ENCODE results near the gene SLC39A11. TPM values are rescaled to one million over a fixed set of nuclear protein-coding genes. Genes with fewer than 3 reads are reported as not detected.
A peak's percentile ranks its signal among the peaks of the same experiment; 100 is the strongest.
"Not testable (repeated sequence)": the region's sequence is repeated elsewhere in the genome, so short reads cannot be mapped to it uniquely, and the experiment has no call there.

Gene SLC39A11
- total RNA-seq, 1 donor from 2014 or later, result 26.0 TPM

- H3K9me3 Mint-ChIP-seq, result no peaks in the 10 kb centered on the region
Measured at GRCh38 chr17:72943826-72944689, 148.4 kb downstream of the SLC39A11 start.

DNA sequence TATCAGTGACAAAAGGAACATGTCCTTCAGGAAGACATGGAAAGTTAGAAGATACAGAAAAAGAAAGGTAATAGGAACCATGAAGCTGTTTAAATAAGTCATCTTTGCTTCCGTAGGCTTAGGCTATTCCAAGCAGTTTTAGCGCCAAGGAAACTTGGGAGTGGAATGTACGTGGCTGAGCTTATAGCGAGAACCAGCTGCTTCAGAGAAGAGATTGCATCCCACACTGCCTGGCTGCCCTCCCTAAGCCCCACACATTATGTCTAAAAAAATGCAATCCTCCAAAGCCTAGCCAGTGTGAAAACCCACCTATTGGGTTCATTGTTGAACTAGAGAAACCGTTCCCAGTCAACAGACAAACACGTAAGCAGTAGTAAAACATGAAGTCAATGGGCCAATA, 149.9 kb downstream of the SLC39A11 start:
- TF ChIP-seq, protein P1, sequence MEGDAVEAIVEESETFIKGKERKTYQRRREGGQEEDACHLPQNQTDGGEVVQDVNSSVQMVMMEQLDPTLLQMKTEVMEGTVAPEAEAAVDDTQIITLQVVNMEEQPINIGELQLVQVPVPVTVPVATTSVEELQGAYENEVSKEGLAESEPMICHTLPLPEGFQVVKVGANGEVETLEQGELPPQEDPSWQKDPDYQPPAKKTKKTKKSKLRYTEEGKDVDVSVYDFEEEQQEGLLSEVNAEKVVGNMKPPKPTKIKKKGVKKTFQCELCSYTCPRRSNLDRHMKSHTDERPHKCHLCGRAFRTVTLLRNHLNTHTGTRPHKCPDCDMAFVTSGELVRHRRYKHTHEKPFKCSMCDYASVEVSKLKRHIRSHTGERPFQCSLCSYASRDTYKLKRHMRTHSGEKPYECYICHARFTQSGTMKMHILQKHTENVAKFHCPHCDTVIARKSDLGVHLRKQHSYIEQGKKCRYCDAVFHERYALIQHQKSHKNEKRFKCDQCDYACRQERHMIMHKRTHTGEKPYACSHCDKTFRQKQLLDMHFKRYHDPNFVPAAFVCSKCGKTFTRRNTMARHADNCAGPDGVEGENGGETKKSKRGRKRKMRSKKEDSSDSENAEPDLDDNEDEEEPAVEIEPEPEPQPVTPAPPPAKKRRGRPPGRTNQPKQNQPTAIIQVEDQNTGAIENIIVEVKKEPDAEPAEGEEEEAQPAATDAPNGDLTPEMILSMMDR (IDR thresholded peaks at IDR 0.05; ENCODE audit: unreplicated experiment), result no peak
- no peaks in the 10 kb centered on the region for H3K9me3 Mint-ChIP-seq
- no peaks in the 10 kb centered on the region for H3K27me3 Mint-ChIP-seq (ENCODE audit: low read depth)
- no peaks in the 10 kb centered on the region for H3K4me1 Mint-ChIP-seq
- H3K36me3 Mint-ChIP-seq, result no peaks in the 10 kb centered on the region
- no peak for DNase-seq (ENCODE audit: low spot score in 2 of 2, unreplicated experiment in 2 of 2)
- no peak overlapping the region for H3K27ac Mint-ChIP-seq
- H3K4me3 Mint-ChIP-seq, result no peak overlapping the region

More at GRCh38 chr17:72943826-72944689, 148.4 kb downstream of the SLC39A11 start:
- TF ChIP-seq, protein P1 (IDR thresholded peaks at IDR 0.05; ENCODE audit: unreplicated experiment), result no peak
- H3K27me3 Mint-ChIP-seq (ENCODE audit: low read depth), result no peaks in the 10 kb centered on the region
- H3K36me3 Mint-ChIP-seq, result no peaks in the 10 kb centered on the region
- no peak overlapping the region for H3K27ac Mint-ChIP-seq
- H3K4me1 Mint-ChIP-seq, result no peaks in the 10 kb centered on the region
- no peak for DNase-seq (ENCODE audit: low spot score in 2 of 2, unreplicated experiment in 2 of 2)
- no peak overlapping the region for H3K4me3 Mint-ChIP-seq

DNA sequence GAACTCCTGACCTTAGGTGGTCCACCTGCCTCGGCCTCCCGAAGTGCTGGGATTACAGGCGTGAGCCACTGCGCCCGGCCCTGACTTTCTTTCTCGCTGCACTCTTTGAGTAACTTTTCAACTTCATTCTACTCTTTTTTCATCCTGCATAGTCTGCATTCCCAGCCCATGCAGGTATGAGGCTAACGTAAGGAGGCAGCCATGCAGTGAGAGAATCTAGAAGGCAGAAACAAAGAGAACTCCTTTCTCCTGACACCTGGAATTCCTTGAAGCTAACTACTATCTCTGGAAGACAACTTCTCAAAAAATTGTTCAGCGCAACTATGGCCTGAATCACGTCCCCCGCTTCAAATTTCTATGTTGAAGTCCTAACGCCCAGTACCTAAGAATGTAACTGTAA, 152.0 kb downstream of the SLC39A11 start:
- Mint-ChIP-seq H3K27ac (peak overlapping the region; percentile 32), H3K4me1 (no peaks in the 10 kb centered on the region), H3K36me3 (no peaks in the 10 kb centered on the region), H3K27me3 (ENCODE audit: low read depth) (no peaks in the 10 kb centered on the region), H3K9me3 (no peaks in the 10 kb centered on the region), H3K4me3 (no peak overlapping the region)
- TF ChIP-seq, protein P1 (IDR thresholded peaks at IDR 0.05; ENCODE audit: unreplicated experiment), result no peak
- no peak for DNase-seq (ENCODE audit: low spot score in 2 of 2, unreplicated experiment in 2 of 2)

DNA sequence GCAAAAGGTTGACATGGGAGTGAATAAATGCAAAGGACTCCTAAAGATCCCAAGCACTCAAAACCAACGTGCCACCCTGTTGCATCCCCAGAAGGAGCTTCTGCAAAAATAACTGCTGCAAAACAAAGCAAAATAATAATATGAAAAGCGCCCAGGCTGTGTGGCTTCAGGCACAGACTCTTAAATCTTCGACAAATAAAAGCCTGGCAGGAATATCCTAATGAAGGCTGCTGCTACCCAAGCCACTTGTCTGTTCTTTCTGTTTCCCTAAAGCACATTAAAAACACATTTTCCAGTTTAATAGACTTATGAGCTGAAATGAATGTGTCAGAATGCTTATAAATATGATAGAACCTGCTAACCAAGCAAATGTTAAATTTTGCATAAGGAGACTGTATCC, 154.0 kb downstream of the SLC39A11 start:
- TF ChIP-seq, protein P1 (IDR thresholded peaks at IDR 0.05; ENCODE audit: unreplicated experiment), result no peak
- no peak overlapping the region for H3K27ac Mint-ChIP-seq
- no peaks in the 10 kb centered on the region for H3K27me3 Mint-ChIP-seq (ENCODE audit: low read depth)
- H3K4me3 Mint-ChIP-seq, result no peak overlapping the region
- H3K9me3 Mint-ChIP-seq, result no peaks in the 10 kb centered on the region
- H3K36me3 Mint-ChIP-seq, result no peaks in the 10 kb centered on the region
- H3K4me1 Mint-ChIP-seq, result no peaks in the 10 kb centered on the region
- DNase-seq (ENCODE audit: low spot score in 2 of 2, unreplicated experiment in 2 of 2), result no peak

GRCh38 chr17:72937707-72938106, 154.8 kb downstream of the SLC39A11 start:
- Mint-ChIP-seq H3K4me1 (no peaks in the 10 kb centered on the region), H3K27ac (no peak overlapping the region), H3K27me3 (ENCODE audit: low read depth) (no peaks in the 10 kb centered on the region), H3K36me3 (no peaks in the 10 kb centered on the region), H3K9me3 (no peaks in the 10 kb centered on the region), H3K4me3 (no peak overlapping the region)
- DNase-seq (ENCODE audit: low spot score in 2 of 2, unreplicated experiment in 2 of 2), result no peak
- TF ChIP-seq, protein P1 (IDR thresholded peaks at IDR 0.05; ENCODE audit: unreplicated experiment), result no peak

DNA sequence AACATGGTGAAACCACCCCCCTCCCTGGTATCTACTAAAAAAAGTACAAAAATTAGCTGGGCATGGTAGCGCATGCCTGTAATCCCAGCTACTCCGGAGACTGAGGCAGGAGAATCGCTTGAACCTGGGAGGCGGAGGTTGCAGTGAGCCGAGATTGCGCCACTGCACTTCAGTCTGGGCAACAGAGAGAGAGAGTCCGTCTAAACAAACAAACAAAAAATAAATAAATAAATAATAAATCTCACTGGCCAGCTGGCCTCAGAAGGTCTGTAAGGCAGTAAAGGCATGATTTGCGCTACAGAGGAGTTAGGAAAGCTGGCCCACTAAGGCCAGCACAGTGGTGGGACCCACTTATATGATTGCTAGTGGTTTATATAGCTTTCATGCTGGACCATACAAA, 155.2 kb downstream of the SLC39A11 start:
- not testable (repeated sequence) for H3K27me3 Mint-ChIP-seq (ENCODE audit: low read depth); H3K27ac Mint-ChIP-seq; H3K36me3 Mint-ChIP-seq; H3K4me1 Mint-ChIP-seq; H3K4me3 Mint-ChIP-seq; H3K9me3 Mint-ChIP-seq; DNase-seq (ENCODE audit: low spot score in 2 of 2, unreplicated experiment in 2 of 2)
